LNCAP (cell line): ENCODE measurements around the gene PLD1.
A peak's percentile ranks its signal among the peaks of the same experiment; 100 is the strongest.

Source experiments
- TF ChIP-seq, protein P1 (sequence below): fragments of 450-650 bp; IDR thresholded peaks from 2 replicates; pipeline ENCODE4 v1.5.1; 2017; ENCODE audit warnings: mild to moderate bottlenecking

The PLD1 gene

DNA sequence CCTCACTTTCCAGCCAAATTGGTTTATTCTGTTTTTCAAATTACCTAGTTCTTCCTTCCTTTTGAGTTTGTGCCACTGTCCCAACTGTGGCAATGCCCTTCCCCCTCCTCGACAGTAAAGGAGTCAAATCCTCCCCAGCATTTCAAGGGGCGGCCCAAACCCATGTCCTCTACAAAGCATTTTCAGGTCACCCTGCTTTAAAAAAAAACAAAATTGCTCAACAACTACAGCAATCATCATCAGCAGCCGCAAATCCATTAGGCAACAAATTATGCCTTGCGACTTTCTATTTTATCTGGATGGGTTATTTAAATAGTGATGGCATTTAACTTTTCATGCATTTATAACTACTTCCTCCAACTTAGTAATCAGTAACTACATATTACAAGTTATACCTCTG is 32.7 kb downstream of the PLD1 start:
- TF ChIP-seq, protein P1, sequence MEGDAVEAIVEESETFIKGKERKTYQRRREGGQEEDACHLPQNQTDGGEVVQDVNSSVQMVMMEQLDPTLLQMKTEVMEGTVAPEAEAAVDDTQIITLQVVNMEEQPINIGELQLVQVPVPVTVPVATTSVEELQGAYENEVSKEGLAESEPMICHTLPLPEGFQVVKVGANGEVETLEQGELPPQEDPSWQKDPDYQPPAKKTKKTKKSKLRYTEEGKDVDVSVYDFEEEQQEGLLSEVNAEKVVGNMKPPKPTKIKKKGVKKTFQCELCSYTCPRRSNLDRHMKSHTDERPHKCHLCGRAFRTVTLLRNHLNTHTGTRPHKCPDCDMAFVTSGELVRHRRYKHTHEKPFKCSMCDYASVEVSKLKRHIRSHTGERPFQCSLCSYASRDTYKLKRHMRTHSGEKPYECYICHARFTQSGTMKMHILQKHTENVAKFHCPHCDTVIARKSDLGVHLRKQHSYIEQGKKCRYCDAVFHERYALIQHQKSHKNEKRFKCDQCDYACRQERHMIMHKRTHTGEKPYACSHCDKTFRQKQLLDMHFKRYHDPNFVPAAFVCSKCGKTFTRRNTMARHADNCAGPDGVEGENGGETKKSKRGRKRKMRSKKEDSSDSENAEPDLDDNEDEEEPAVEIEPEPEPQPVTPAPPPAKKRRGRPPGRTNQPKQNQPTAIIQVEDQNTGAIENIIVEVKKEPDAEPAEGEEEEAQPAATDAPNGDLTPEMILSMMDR = no peak

DNA sequence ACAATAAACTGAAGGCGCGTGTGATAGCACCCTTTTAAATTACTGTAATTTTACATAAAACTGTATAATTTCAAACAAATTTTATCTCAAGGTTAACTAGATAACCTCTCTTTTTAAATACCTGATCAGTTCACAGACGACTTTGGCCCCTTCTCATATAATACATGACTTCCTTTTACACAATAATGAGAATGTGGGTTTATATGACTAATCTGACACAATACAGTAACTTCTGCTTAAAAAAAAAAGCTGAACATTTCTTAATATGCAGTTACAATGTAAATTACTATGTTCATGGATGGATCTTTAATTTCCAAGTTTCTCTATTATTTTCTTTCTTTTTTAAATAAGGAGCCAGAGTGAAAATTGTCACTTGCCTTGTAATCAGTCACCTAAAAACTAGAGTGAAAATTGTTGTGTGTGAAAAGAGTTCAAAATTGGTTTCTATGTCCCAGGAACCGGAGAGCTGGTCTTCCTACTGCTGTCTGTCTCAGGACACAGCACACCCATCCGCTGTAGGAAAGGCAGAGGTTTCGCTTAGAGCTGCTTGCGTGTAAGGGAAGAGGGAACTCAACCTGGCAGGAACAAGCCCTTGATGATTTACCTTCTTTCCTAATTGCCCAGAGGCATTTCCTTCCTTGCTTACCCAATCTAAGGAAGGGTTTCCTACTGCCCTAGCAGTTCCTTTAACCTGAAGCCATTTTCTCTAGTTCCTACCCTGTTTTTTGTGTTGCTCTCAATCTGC is 33.3 kb downstream of the PLD1 start:
- TF ChIP-seq, protein P1 = no peak

DNA sequence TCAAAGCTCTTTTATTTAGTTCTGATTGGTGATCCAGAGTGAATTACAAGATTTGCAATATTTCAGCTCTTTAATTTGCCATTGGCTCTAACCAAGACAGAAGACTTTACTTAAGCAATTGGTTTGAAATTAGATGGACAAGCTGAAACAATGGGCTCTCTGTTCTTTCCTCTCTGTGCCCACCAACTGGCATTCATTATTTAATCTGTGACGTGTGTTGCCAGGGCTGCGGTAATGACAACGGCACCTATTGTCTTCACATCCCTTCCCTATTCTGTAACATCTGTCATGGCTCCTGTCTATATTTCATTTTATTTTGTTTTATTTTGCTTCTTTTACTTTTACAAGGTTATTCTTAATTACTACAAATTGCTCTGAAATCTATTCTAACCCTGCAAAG is 33.9 kb downstream of the PLD1 start:
- TF ChIP-seq, protein P1 = no peak

DNA sequence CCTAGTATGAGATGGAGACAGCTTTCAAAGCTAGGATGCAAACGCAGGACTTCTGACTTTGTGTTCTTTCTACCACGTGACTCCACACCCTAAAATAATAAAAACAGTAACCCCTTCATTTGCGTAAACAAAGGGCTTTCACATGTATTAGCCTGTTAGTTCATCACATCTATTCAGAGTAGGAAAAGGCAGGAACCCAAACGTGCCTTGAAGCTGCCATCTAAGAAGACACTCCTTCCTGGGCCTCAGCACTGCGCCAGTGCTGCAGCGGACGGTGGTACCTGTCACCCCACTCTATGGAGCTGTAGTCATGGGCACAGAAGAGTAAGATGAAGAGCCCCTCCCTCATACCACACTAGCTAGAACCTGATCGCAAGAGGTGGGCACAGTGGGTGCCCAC is 34.3 kb downstream of the PLD1 start:
- TF ChIP-seq, protein P1 = no peak

DNA sequence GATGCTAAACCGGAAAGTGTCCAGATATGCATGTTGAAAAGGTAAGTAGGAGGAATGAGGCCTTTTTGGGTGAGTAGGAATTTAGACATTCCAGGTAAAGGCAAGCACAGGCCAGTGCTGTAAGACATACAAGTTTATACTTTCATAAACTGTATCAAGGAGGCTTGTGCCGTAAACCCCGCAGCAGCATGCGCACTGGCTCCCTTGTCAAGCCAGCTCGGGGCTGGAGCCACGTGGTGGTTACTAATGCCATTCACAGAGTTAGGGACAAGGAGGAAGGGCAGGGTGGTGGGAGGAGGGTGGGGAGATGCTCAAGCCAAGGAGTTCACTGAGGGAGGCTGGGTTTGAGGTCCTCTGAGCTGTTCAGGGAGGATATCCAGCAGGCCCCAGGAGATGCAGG is 35.8 kb downstream of the PLD1 start:
- TF ChIP-seq, protein P1 = no peak

DNA sequence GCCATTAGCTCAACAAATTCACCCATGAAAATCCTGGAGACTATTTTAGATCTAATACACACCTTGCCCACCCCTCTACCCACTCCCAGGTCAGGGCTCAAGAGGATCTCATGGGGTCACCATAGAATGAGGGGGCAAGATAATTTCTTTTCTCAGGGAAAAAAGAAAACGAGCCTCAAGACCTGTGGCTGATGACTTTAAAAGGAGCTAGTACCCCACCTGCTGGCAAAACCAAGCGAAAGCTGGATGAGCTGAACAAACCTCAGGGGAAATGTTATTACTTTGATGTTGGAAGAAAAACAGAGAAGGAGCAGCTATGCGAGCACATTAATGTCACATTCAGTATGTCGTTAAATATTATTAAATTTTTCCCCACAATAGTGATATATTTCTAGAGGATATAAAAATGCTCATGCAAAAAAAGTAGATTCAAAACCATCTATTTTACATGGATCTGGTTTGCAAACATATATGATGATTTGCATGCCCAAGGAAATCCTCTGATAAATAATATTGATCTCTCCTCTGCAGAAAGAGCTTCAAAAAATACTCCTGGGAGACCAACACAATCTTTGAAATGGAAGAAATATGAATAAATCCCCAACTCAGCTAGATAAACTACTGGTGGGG is 37.7 kb downstream of the PLD1 start:
- TF ChIP-seq, protein P1 = peak; percentile 84

DNA sequence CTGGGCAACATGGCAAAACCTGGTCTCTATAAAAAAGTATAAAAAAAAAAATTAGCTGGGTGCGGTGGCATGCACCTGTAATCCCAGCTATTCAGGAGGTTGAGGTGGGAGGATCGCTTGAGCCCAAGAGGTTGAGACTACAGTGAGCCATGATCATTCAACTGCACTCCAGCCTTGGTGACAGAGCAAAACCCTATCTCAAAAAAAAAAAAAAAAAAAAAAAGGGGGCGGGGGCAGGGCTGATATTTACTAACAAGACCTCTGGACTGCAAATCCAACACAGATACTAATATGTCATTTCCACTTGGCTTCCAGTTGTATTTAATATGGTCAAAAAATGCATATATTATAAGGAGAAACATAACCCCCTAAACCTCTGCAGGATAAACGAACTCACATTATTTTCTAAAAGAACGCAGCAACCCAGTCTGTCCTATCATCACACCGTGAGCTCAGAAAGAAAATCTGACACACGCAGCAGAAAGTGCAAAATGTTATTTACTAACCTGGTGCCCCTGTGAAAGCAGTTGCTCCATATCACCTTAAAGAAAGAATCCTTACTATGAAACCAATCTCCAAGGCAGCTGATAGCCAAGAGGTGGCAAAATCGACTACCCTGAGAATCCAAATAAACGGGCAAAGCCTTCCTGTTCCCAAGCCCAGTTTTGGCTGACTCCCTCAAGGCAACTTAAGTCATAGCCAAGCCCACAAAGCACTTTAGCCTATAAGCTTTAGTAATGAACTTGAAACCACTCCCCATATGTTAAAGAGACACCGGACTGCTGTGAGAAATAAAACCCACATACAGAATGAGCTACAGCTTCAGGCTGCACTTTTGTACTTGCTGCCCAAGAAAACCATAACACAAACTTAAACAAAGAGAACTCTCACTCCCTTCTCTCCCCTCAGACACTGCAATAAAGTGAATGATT is 39.3 kb downstream of the PLD1 start:
- TF ChIP-seq, protein P1 = no peak
